ENCODE data around the gene TUBGCP2.
"Not testable (repeated sequence)": the region's sequence is repeated elsewhere in the genome, so short reads cannot be mapped to it uniquely, and the experiment has no call there.

TUBGCP2 gene

GRCh38 chr10:133324857-133325260 lies 16.2 kb upstream of the TUBGCP2 start:
- no peak for DNase-seq (ENCODE audit: low spot score)

GRCh38 chr10:133324198-133324792 lies 15.6 kb upstream of the TUBGCP2 start:
- DNase-seq (ENCODE audit: low spot score), result peak; percentile 40

GRCh38 chr10:133322064-133322709 lies 13.5 kb upstream of the TUBGCP2 start:
- not testable (repeated sequence) for DNase-seq (ENCODE audit: low spot score)

- not testable (repeated sequence) for DNase-seq (ENCODE audit: low spot score)
These were observed 12.3 kb upstream of the TUBGCP2 start for GRCh38 chr10:133320852-133321422.

- peak; percentile 56 for DNase-seq (ENCODE audit: low spot score)
These were observed 9.9 kb upstream of the TUBGCP2 start for GRCh38 chr10:133318494-133319127.

GRCh38 chr10:133316732-133317131 lies 8.1 kb upstream of the TUBGCP2 start:
- no peak for DNase-seq (ENCODE audit: low spot score)

- no peak for DNase-seq (ENCODE audit: low spot score)
These were observed 7.6 kb upstream of the TUBGCP2 start for GRCh38 chr10:133316266-133316665.

GRCh38 chr10:133315847-133316246 lies 7.2 kb upstream of the TUBGCP2 start:
- DNase-seq (ENCODE audit: low spot score), result no peak

GRCh38 chr10:133314911-133315310 lies 6.2 kb upstream of the TUBGCP2 start:
- DNase-seq (ENCODE audit: low spot score), result no peak

GRCh38 chr10:133313192-133313591 lies 4.5 kb upstream of the TUBGCP2 start:
- no peak for DNase-seq (ENCODE audit: low spot score)

GRCh38 chr10:133312769-133313145 lies 4.1 kb upstream of the TUBGCP2 start:
- no peak for DNase-seq (ENCODE audit: low spot score)

- no peak for DNase-seq (ENCODE audit: low spot score)
These were observed 3.5 kb upstream of the TUBGCP2 start for GRCh38 chr10:133312016-133312768.

- no peak for DNase-seq (ENCODE audit: low spot score)
These were observed 2.9 kb upstream of the TUBGCP2 start for GRCh38 chr10:133311570-133311969.

- DNase-seq (ENCODE audit: low spot score), result no peak
These were observed 2.1 kb upstream of the TUBGCP2 start for GRCh38 chr10:133310789-133311188.

- DNase-seq (ENCODE audit: low spot score), result no peak
These were observed 1.7 kb upstream of the TUBGCP2 start for GRCh38 chr10:133310399-133310755.

GRCh38 chr10:133309720-133310398 lies 1.2 kb upstream of the TUBGCP2 start:
- DNase-seq (ENCODE audit: low spot score), result no peak

- peak; percentile 92 for DNase-seq (ENCODE audit: low spot score)
These were observed 538 bp upstream of the TUBGCP2 start for GRCh38 chr10:133309100-133309719.

- DNase-seq (ENCODE audit: low spot score), result peak; percentile 68
These were observed 774 bp downstream of the TUBGCP2 start for GRCh38 chr10:133307776-133308420.

- DNase-seq (ENCODE audit: low spot score), result no peak
These were observed 1.7 kb downstream of the TUBGCP2 start for GRCh38 chr10:133306941-133307379.

- DNase-seq (ENCODE audit: low spot score), result no peak
These were observed 2.6 kb downstream of the TUBGCP2 start for GRCh38 chr10:133306097-133306476.

GRCh38 chr10:133303206-133303605 lies 5.5 kb downstream of the TUBGCP2 start:
- no peak for DNase-seq (ENCODE audit: low spot score)
